HepG2 (cell line): ENCODE data around the gene PKP4. TPM values are rescaled to one million over a fixed set of nuclear protein-coding genes. Genes with fewer than 3 reads are reported as not detected.
A peak's percentile ranks its signal among the peaks of the same experiment; 100 is the strongest.

Experiments
- ATAC-seq: fragments of 200-7000 bp; cut with Tn5 transposase; 3 replicates; pipeline ENCODE4 v1.9.1; 2020; ENCODE audit warnings: mild to moderate bottlenecking, moderate library complexity
- BruUV-seq: library from RNA; stranded (reverse); fragments of 400-500 nt; replicated peaks from 2 replicates; lab custom pipeline; 2021; lab: Mats Ljungman, UMichigan
- CTCF ChIA-PET: fragments of 300-600 bp; formaldehyde crosslinking; extraction: SDS; loops from one replicate; lab custom pipeline; 2021; ENCODE audit warnings: low total read pairs, inconsistent platforms, low intra/inter-chr PET ratio; lab: Yijun Ruan, JAX
- POLR2A ChIA-PET: fragments of 350-600 bp; sonication (Branson Sonifier 250); formaldehyde crosslinking; loops from one replicate; lab custom pipeline; 2020; ENCODE audit warnings: antibody characterized with exemption, inconsistent platforms; lab: Yijun Ruan, JAX
- DNase-seq: peaks from one replicate; pipeline ENCODE4 v3.0.0-alpha.2; 2015; ENCODE audit warnings: low spot score
- FAIRE-seq: peaks from 3 replicates; lab custom pipeline; 2011; peaks lifted over from hg19 to GRCh38; lab: Jason Lieb, UNC
- H2AFZ ChIP-seq: one replicate; pipeline ENCODE4 v1.6.1; 2011; ENCODE audit warnings: low read length, inconsistent platforms
- H3K27ac ChIP-seq: fragments of 300-600 bp; 3 replicates; pipeline ENCODE4 v1.8.0; 2011; ENCODE audit warnings: mixed run types, mild to moderate bottlenecking, mixed read lengths, low read length, inconsistent platforms; ENCODE audit not compliant: insufficient read depth; ENCODE audit errors: extremely low read length
- H3K27me3 ChIP-seq, 2 experiments: fragments of 200-600 bp in 1 of 2; 2 replicates in 1 of 2; 3 replicates in 1 of 2; pipeline versions ENCODE4 v1.6.0 to v1.8.0; 2011; ENCODE audit warnings: low read length in 2 of 2, mild to moderate bottlenecking in 2 of 2, moderate library complexity in 2 of 2, inconsistent platforms in 1 of 2; ENCODE audit not compliant: insufficient read depth in 2 of 2, control insufficient read depth in 1 of 2
- H3K36me3 ChIP-seq, 2 experiments: fragments of 200-600 bp in 1 of 2; replicated peaks in 1 of 2; 2 replicates in 1 of 2; 3 replicates in 1 of 2; pipeline versions ENCODE4 v1.5.1 to v1.8.0; 2011; ENCODE audit warnings: low read length in 2 of 2, inconsistent platforms in 1 of 2; ENCODE audit not compliant: insufficient read depth in 2 of 2, control insufficient read depth in 1 of 2
- H3K4me1 ChIP-seq: 2 replicates; pipeline ENCODE4 v1.5.1; 2012; ENCODE audit warnings: low read length, inconsistent platforms; ENCODE audit not compliant: insufficient read depth
- H3K4me2 ChIP-seq: 2 replicates; pipeline ENCODE4 v1.6.0; 2011; ENCODE audit warnings: low read depth, low read length, inconsistent platforms
- H3K4me3 ChIP-seq, 3 experiments: fragments of 200-600 bp in 1 of 3; sonication (generic), shearing (Covaris generic) in 1 of 3; replicated peaks in 1 of 3; 2 replicates each; pipeline ENCODE4 v1.5.1; 2011 to 2016; ENCODE audit warnings: low read length in 3 of 3, inconsistent platforms in 2 of 3, low read depth in 2 of 3, mild to moderate bottlenecking in 2 of 3, control low read depth in 1 of 3, mixed read lengths in 1 of 3; ENCODE audit not compliant: insufficient read depth in 1 of 3
- H3K79me2 ChIP-seq: one replicate; pipeline ENCODE4 v1.6.1; 2011; ENCODE audit warnings: low read length, inconsistent platforms; ENCODE audit not compliant: insufficient read depth
- H3K9ac ChIP-seq: 2 replicates; pipeline ENCODE4 v1.6.0; 2011; ENCODE audit warnings: mild to moderate bottlenecking, low read depth, low read length, inconsistent platforms; ENCODE audit not compliant: insufficient read depth
- H3K9me3 ChIP-seq: 2 replicates; pipeline ENCODE4 v1.5.1; 2012; ENCODE audit warnings: mild to moderate bottlenecking, low read length
- H4K20me1 ChIP-seq: 2 replicates; pipeline ENCODE4 v1.6.0; 2011; ENCODE audit warnings: inconsistent platforms, mild to moderate bottlenecking, low read length, moderate library complexity; ENCODE audit not compliant: insufficient read depth
- ELF4 ChIP-seq: sonication (generic); formaldehyde crosslinking; IDR thresholded peaks from 2 replicates; pipeline ENCODE4 v1.5.0; 2020; ENCODE audit warnings: missing genetic modification reagents, mild to moderate bottlenecking, moderate library complexity, borderline replicate concordance
- KLF16 ChIP-seq, 2 experiments: sonication (generic) in 1 of 2; formaldehyde crosslinking in 1 of 2; IDR thresholded peaks; 2 replicates each; pipeline versions ENCODE4 v1.6.1 to v1.8.0; 2016 to 2023; ENCODE audit warnings: missing genetic modification reagents in 2 of 2, missing compliant biosample characterization in 1 of 2
- KMT2A ChIP-seq: sonication (generic); formaldehyde crosslinking; IDR thresholded peaks from 2 replicates; pipeline ENCODE4 v1.4.0; 2020; ENCODE audit warnings: missing genetic modification reagents
- MTERF4 ChIP-seq: sonication (generic); formaldehyde crosslinking; IDR thresholded peaks from 2 replicates; pipeline ENCODE4 v1.8.0; 2023; ENCODE audit warnings: mild to moderate bottlenecking, missing genetic modification reagents
- RBFOX2 ChIP-seq: fragments of 200-400 bp; formaldehyde crosslinking; IDR thresholded peaks from 2 replicates; pipeline ENCODE4 v1.6.1; 2017; ENCODE audit warnings: low read depth, mild to moderate bottlenecking, low read length
- RBM22 ChIP-seq: fragments of 200-400 bp; formaldehyde crosslinking; optimal IDR thresholded peaks from 2 replicates; pipeline ENCODE3; 2017; ENCODE audit warnings: mild to moderate bottlenecking, low read length, moderate library complexity
- RXRA ChIP-seq: sonication (generic); formaldehyde crosslinking; IDR thresholded peaks from 2 replicates; pipeline ENCODE4 v1.5.1; 2020; ENCODE audit warnings: missing genetic modification reagents
- TEAD3 ChIP-seq: optimal IDR thresholded peaks from 2 replicates; pipeline ENCODE3; 2016; ENCODE audit warnings: borderline replicate concordance
- ZEB1 ChIP-seq: IDR thresholded peaks from 2 replicates; pipeline ENCODE4 v1.6.1; 2012; ENCODE audit warnings: mild to moderate bottlenecking, low read depth, inconsistent platforms; ENCODE audit not compliant: insufficient replicate concordance
- ZIK1 ChIP-seq: sonication (generic); formaldehyde crosslinking; IDR thresholded peaks from 2 replicates; pipeline ENCODE4 v1.5.0; 2020; ENCODE audit warnings: mild to moderate bottlenecking, low read depth, missing genetic modification reagents, borderline replicate concordance
- WGBS: methylation state at CpG from one replicate; pipeline ENCODE4 v1.1.6; 2017; ENCODE audit warnings: low lambda C conversion rate; 5-methylcytosine and 5-hydroxymethylcytosine counted together
- in situ Hi-C: cut with HindIII; loops from 2 replicates; pipeline ENCODE4 v1.10.0; 2017; ENCODE audit warnings: low pct_unique_long_range_greater_than_20kb; ENCODE audit not compliant: extremely low pct_ligation_motif_present
- intact Hi-C: fragments of 100-400 bp; cut with micrococcal nuclease; formaldehyde crosslinking; loops from one replicate; pipeline ENCODE4 v1.10.0; 2022; ENCODE audit not compliant: unreplicated experiment
- polyA plus RNA-seq, 8 experiments: library from polyadenylated mRNA; depleted of rRNA in 3 of 8; stranded (reverse) in 7 of 8; unstranded in 1 of 8; fragments of >200 nt; fragmentation: Illumina TruSeq in 4 of 8; extraction: Trizol in 4 of 8; gene quantifications; 2 replicates each; pipeline versions ENCODE4 v1.2.1 to v1.2.3, GENCODE V29; 2011 to 2016; ENCODE audit warnings: low read depth in 4 of 8, missing spikeins in 1 of 8, mixed read lengths in 1 of 8; ENCODE audit not compliant: insufficient read depth in 1 of 8
- total RNA-seq, 5 experiments: library from RNA; depleted of rRNA; stranded (reverse); fragments of >200 nt; fragmentation: Illumina TruSeq; extraction: Trizol; gene quantifications; 2 replicates each; pipeline ENCODE4 v1.2.3, GENCODE V29; 2016; ENCODE audit warnings: low read depth in 1 of 5

The PKP4 gene
- total and polyA plus RNA-seq, 2 of the 13 experiments (the other 11 are each of a cell fraction or from before 2014, with no cell fraction given), result 80.9 to 90.5 TPM

- POLR2A ChIA-PET, result no interaction called here
- FAIRE-seq, result no peak
- no peak overlapping the region for H2AFZ ChIP-seq
- no peaks in the 10 kb centered on the region for H4K20me1 ChIP-seq
- WGBS, result 95% methylated on average over 8 of the region's 8 CpGs
- TF ChIP-seq TEAD3 (no peak), ELF4 (CRISPR knock-in tag) (no peak), KLF16 (CRISPR knock-in tag; IDR thresholded peaks at IDR 0.05) (no peak), ZIK1 (CRISPR knock-in tag) (no peak), RXRA (CRISPR knock-in tag) (no peak), RBM22 (peak; percentile 11)
- TF ChIP-seq, all 625 proteins: peak for 1
- no peak overlapping the region for H3K4me3 ChIP-seq
- no peak overlapping the region for H3K4me2 ChIP-seq
- H3K36me3 ChIP-seq, result peaks cover 39 to 96% of the 10 kb centered on the region in 2 experiments
- in situ Hi-C loops (no loop called here), intact Hi-C loops (no loop called here)
- no peak for ATAC-seq
- BruUV-seq, result no TSS peak
- DNase-seq, result no peak
- no peaks in the 10 kb centered on the region for H3K79me2 ChIP-seq
- no peak overlapping the region for H3K9ac ChIP-seq
- CTCF ChIA-PET, result no interaction called here
- no peaks in the 10 kb centered on the region for H3K27me3 ChIP-seq
- no peak overlapping the region for H3K27ac ChIP-seq
- no peaks in the 10 kb centered on the region for H3K9me3 ChIP-seq
- peaks cover 8% of the 10 kb centered on the region; the same call in 1 of the 2 replicates for H3K4me1 ChIP-seq
These were observed 210.2 kb downstream of the PKP4 start for GRCh38 chr2:158666969-158667368.

GRCh38 chr2:158667586-158667985, 210.8 kb downstream of the PKP4 start:
- Histone ChIP-seq H3K4me3 (no peak overlapping the region), H3K27me3 (no peaks in the 10 kb centered on the region), H3K4me2 (no peak overlapping the region), H3K79me2 (no peaks in the 10 kb centered on the region), H3K4me1 (peaks cover 8% of the 10 kb centered on the region; the same call in 1 of the 2 replicates), H3K9ac (no peak overlapping the region), H3K36me3 (peaks cover 34 to 94% of the 10 kb centered on the region in 2 experiments), H3K27ac (no peak overlapping the region), H2AFZ (no peak overlapping the region), H3K9me3 (no peaks in the 10 kb centered on the region), H4K20me1 (no peaks in the 10 kb centered on the region)
- DNase-seq, result no peak
- WGBS, result 94% methylated on average over 4 of the region's 4 CpGs
- TF ChIP-seq RBFOX2 (no peak), KMT2A (CRISPR knock-in tag) (no peak), ZEB1 (no peak), MTERF4 (CRISPR knock-in tag) (no peak)
- FAIRE-seq, result no peak
- ChIA-PET POLR2A (no interaction called here), CTCF (no interaction called here)
- BruUV-seq, result no TSS peak
- in situ Hi-C loops (no loop called here), intact Hi-C loops (no loop called here)
- no peak for ATAC-seq
